T-helper 17 cell (primary cell): ENCODE data around the gene ITGA11. TPM values are rescaled to one million over a fixed set of nuclear protein-coding genes. Genes with fewer than 3 reads are reported as not detected.
A peak's percentile ranks its signal among the peaks of the same experiment; 100 is the strongest.

ENCODE experiments used
- ATAC-seq: fragments of 150-1000 bp; cut with Tn5 transposase; 2 replicates; pipeline ENCODE4 v1.10.0; 2021; ENCODE audit warnings: mild to moderate bottlenecking, moderate library complexity
- DNase-seq, 3 donors: peaks; one replicate each; pipeline versions ENCODE4 v3.0.0 to v3.0.0-alpha.2; 2020 to 2021
- H3K9me3 ChIP-seq: one replicate; pipeline ENCODE4 v1.7.0; 2013; ENCODE audit warnings: low read length, mild to moderate bottlenecking; ENCODE audit not compliant: control insufficient read depth, poor library complexity, severe bottlenecking
- H3K27ac Mint-ChIP-seq: one replicate; pipeline ENCODE4 v1.8.0; 2022; ENCODE audit warnings: mild to moderate bottlenecking, moderate library complexity, mixed read lengths
- H3K27me3 Mint-ChIP-seq: one replicate; pipeline ENCODE4 v1.8.0; 2022; ENCODE audit warnings: mixed read lengths
- H3K36me3 Mint-ChIP-seq: one replicate; pipeline ENCODE4 v1.8.0; 2022; ENCODE audit warnings: low read depth, mixed read lengths
- H3K4me1 Mint-ChIP-seq: one replicate; pipeline ENCODE4 v1.8.0; 2022; ENCODE audit warnings: mild to moderate bottlenecking, mixed read lengths
- H3K4me3 Mint-ChIP-seq: one replicate; pipeline ENCODE4 v1.8.0; 2022; ENCODE audit warnings: mild to moderate bottlenecking, moderate library complexity, mixed read lengths
- total RNA-seq, 4 donors: library from RNA in 2 of 4; stranded (reverse) in 2 of 4; gene quantifications; one replicate each; pipeline ENCODE4 v1.2.3 and lab custom pipeline; 2022 to 2026

The ITGA11 gene
- total RNA-seq, 2 donors from 2014 or later, result 0.17 TPM; not detected in 1

DNA sequence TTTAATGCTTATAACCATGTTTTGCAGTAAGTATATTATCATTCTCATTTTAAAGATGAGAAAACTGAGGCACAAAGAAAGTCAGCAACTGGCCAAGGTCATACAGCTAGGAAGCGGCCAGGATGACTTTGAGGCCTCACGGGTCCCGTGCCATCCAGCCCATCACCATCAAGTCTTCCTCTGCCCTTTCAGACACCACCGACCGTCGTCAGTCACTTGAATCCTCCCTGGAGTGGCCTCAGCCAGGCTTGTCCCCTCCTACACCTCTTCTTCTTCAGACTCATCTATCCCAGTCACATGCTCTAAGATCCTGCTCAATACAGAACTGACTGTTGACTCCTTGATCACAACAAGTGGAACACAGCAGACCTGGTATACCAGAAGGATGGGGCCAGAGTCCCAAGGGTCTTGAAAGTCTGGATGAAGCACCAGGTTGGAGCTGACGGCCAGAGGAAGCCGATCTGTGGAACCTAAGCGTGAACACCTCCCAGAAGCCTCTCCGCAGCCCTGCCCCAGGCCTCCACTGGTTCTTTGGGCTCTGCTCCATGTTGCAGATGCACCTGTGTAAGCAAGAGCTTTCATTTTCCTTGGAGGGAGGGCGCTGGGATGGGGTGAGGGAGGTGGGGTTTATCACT lies 22.1 kb downstream of the ITGA11 start:
- Mint-ChIP-seq H3K27ac (no peak overlapping the region), H3K27me3 (peaks cover 6% of the 10 kb centered on the region), H3K4me1 (no peaks in the 10 kb centered on the region), H3K4me3 (no peak overlapping the region), H3K36me3 (no peaks in the 10 kb centered on the region)
- DNase-seq (no peak), ATAC-seq (no peak)
- H3K9me3 ChIP-seq, result no peaks in the 10 kb centered on the region

DNA sequence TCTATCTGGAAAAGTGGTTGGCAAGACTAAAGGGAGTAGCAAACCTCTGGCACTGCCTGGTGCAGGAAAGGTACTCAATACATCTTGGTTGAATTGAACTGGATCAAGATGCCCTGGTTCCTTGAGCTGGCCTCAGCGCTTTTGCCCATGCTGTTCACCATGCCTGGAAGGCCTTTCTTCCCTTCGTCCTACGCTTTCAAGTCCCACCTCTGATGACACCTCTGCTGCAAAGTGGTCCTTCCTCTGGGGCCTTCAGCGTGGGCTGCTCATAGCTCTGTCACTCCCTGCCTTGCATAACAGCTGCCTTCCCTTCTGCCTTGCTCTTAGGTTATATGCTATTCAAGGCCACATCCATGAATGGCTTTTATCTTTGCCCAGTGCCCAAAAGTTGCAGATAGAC lies 23.0 kb downstream of the ITGA11 start:
- ATAC-seq (no peak), DNase-seq (no peak)
- no peak overlapping the region for H3K27ac Mint-ChIP-seq
- no peaks in the 10 kb centered on the region for H3K9me3 ChIP-seq
- H3K27me3 Mint-ChIP-seq, result peaks cover 6% of the 10 kb centered on the region
- H3K4me1 Mint-ChIP-seq, result no peaks in the 10 kb centered on the region
- H3K4me3 Mint-ChIP-seq, result peak overlapping the region; percentile 67
- H3K36me3 Mint-ChIP-seq, result no peaks in the 10 kb centered on the region

DNA sequence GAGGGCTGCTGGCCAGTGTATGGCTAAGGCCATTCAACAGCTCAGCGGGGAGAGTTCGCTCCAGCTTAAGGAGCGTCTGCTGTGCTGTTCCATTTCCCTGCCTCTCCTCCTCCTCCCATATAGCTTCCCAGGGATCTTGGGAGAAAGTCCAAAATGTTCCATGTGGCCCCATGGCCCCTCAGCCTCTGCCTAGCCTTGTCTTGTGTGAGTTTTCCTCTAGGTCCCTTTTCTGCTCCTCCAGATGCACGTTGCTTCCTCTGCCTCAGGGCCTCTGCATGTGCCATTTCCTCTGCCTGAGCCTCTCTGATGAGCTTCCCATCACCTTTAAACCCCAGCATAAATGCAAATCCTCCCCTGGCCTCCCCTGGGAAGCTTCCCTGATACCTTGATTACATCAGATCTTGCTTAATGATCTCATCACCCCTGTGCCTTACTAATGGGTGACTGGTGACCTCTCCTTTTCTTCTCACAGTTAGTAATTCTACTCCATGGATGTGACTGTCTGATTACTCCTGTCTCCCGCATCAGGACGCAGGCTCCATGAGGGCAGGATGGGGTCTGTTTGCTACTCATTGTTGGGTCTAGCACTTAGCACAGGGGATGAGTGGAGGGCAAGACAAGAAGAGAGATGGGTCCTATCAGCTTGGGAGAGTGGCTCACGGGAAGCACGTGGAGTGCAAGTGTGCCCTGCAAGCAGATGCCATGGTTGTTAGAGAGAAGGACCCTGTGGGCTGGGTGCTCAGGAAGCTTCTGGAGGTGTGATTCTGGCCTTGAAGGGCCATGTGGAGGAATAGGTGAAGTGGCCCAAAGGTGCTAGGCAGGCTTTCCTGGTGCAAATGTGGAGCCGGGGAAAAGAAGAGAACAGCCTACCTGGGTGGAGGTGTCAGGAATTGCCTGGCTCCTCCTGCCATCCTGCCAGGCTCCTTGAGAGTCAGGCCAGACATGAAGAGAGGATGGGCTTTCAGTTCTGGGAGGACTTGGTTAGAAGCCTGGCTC lies 23.8 kb downstream of the ITGA11 start:
- H3K4me3 Mint-ChIP-seq, result peak overlapping the region; percentile 42
- no peaks in the 10 kb centered on the region for H3K9me3 ChIP-seq
- ATAC-seq, result no peak
- peaks cover 6% of the 10 kb centered on the region for H3K27me3 Mint-ChIP-seq
- H3K27ac Mint-ChIP-seq, result no peak overlapping the region
- H3K4me1 Mint-ChIP-seq, result no peaks in the 10 kb centered on the region
- no peaks in the 10 kb centered on the region for H3K36me3 Mint-ChIP-seq
- no peak for DNase-seq

DNA sequence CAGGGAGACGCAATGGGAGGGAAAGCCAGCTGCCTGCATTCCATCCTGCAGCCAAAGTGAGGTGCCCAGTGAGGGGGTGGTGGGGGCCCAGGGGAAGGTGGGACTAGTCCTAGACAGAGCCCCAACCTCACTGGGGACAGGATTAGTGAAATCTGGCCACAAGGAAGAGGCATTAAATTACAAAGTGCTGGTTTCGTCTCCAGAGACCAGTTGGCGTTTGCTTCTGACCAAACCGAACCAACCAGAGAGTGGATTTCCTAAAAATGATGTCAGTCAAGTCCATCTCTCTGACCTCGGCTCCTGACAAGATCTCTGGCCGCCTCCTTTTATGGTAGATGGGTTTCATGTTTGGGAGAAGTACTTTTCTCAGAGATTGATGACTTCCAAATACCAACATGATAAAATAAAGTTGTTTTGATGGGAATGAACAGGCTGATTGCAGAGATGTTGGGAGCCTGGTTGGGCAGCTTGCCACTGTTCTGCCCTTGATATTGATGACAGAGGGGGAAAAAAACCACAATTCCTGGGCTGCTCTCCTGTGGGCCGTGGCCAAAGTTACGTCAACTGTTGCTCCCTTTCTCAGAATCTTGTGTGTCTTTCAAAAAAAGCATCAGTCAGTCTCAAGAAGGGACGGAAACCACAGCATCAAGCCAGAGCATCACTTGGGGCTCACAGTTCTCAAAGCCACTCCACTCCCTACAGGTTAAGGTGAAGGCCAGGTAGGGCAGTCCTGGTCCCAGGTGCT lies 24.6 kb downstream of the ITGA11 start:
- H3K4me1 Mint-ChIP-seq, result no peaks in the 10 kb centered on the region
- H3K27me3 Mint-ChIP-seq, result peaks cover 6% of the 10 kb centered on the region
- no peak for ATAC-seq
- DNase-seq, result no peak
- H3K27ac Mint-ChIP-seq, result no peak overlapping the region
- no peak overlapping the region for H3K4me3 Mint-ChIP-seq
- H3K9me3 ChIP-seq, result no peaks in the 10 kb centered on the region
- no peaks in the 10 kb centered on the region for H3K36me3 Mint-ChIP-seq

DNA sequence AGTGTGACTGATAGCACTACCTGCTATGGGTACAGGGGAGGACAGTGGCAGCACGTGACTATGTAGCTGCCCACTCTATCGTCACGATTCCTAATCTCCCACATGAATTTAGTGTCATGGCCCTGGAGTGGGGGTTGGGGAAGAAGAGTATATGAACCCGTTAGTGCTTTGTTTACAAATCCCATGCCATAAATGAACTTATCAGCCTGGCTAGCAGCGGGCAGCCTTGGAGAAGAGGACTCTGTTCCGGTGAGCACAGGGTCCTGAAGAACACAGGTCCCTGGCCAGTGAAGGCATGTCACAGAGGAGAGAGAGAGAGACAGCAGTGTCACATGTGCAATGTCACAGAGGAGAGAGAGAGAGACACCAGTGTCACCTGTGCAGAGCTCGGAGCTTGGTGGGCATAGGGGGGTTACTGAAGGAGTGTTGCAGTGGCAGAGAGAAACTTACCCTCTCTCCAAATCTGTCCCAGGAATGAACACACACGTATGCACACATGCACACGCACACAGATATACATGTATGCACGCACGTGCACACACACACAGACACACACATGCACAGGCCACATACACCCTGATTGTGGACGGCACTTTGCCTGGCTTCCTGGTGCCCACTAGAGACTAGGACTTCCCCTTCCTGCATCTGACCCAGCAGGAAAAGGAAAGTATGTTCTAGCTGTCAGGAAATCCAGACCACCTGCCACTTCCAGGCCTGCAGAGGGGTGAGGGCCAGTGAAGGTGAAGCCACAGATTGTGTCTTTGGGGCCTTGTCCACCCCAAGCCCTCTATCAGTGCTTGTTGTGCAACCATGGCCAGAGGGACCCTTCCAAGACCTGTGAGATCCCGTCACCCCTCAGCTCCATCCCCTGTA lies 26.3 kb downstream of the ITGA11 start:
- ATAC-seq (no peak), DNase-seq (no peak)
- H3K27me3 Mint-ChIP-seq, result peaks cover 6% of the 10 kb centered on the region

DNA sequence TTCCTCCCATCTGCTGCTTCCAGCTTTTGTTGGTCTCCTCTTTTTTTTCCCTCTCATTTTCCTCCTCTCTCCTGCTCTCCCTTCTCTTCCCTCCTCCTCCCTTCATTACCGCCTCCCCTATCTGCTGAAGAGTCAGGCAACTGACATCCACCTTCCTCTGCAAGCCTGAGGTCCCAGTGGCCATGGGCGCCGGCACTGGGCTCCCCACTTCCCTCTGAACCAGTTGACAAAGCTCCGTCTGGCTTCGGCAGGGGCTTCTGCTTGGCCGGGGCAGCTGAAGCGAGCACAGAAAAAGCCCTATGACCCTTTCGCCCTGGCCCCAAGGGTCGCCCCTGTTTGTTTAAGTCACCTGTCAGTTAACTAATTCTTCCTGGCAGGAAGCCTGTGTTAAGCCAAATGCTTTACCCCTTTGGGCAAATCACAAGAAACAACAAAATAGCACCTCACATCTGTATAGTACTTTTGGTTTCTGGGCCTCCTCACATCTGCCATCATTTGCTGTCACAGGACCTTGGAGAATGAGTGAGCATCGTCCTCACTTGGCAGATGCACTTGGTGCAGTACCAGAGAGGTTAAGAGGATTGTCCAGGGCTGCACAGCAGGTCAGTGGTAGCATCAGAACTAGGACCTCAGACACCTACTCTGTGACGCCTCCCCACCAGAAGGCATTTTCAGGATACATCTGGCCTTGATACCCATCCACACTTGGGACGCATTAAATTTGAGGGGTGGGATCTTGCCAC lies 27.7 kb downstream of the ITGA11 start:
- Mint-ChIP-seq H3K27me3 (peaks cover 6% of the 10 kb centered on the region), H3K27ac (no peak overlapping the region), H3K36me3 (no peaks in the 10 kb centered on the region), H3K4me3 (no peak overlapping the region), H3K4me1 (no peaks in the 10 kb centered on the region)
- ATAC-seq, result no peak
- no peaks in the 10 kb centered on the region for H3K9me3 ChIP-seq
- DNase-seq, result no peak

More for the DNA sequence above, 26.3 kb downstream of the ITGA11 start:
- H3K9me3 ChIP-seq, result no peaks in the 10 kb centered on the region
- H3K36me3 Mint-ChIP-seq, result no peaks in the 10 kb centered on the region
- H3K4me1 Mint-ChIP-seq, result no peaks in the 10 kb centered on the region
- no peak overlapping the region for H3K27ac Mint-ChIP-seq
- no peak overlapping the region for H3K4me3 Mint-ChIP-seq

DNA sequence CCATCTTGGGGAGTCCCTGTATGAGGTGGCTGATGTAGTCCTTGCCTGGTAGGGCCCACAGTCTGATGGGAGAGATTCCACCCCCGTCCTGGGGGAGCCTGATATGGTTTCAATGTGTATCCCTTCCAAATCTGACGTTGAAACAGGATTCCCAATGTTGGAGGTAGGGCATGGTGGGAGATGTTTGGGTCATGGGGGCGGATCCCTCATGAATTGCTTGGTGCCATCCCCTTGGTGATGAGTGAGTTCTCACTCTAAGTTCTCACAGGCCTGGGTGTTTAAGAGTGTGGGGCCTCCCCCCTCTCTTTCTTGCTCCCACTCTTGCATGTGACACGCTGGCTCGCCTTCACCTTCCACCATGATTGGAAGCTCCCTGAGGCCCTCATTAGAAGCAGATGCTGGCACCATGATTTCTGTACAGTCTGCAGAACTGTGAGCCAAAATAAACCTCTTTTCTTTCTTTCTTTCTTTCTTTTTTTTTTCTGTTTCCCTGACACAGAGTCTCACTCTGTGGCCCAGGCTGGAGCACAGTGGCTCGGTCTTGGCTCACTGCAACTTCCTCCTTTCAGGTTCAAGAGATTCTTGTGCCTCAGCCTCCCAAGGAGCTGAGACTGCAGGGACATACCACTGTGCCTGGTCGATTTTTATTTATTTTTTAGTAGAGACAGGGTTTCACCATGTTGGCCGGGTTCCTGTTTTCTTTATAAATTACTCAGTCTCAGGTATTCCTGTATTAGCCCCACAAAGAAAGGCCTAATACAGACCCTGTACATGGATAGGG lies 28.6 kb downstream of the ITGA11 start:
- no peaks in the 10 kb centered on the region for H3K9me3 ChIP-seq
- Mint-ChIP-seq H3K4me1 (no peaks in the 10 kb centered on the region), H3K4me3 (no peak overlapping the region), H3K36me3 (no peaks in the 10 kb centered on the region), H3K27ac (no peak overlapping the region), H3K27me3 (peaks cover 4% of the 10 kb centered on the region)
- ATAC-seq, result no peak
- no peak for DNase-seq

DNA sequence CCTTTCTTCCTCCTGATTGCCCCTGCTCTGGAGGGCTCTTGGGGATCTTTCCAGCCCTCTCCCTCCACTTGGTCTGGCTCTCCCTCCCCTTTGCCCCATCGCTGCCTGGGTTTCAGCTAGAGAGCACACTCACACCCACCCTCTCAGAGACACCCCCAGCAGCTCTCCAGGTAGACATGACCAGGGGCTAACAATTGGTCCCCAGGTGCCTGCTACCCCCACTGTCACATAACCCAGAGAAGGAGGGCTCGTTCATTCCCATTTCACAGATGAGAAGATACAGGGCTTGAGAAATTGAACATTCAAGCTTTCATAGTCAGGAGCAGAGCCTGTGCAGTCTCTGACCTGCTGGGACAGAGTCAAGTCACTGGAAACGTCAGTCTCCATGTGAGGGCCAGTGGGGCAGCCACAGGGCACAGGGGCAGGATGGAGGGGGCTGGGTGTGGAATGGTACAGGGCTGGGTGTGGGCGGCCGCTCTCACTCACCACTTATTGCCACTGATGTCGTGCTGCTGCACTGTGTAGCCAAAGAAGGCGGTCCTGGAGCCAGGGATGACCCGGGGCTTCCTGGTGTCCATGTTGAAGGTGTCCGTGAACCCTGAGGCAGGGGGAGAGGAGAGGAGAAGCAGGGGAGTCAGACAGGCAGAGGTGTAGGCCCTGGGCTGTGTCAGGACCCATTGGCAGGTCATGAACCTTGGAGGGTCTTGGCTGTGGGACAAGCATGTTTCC lies 29.4 kb downstream of the ITGA11 start:
- Mint-ChIP-seq H3K4me1 (no peaks in the 10 kb centered on the region), H3K4me3 (no peak overlapping the region), H3K27ac (no peak overlapping the region), H3K36me3 (no peaks in the 10 kb centered on the region), H3K27me3 (no peaks in the 10 kb centered on the region)
- no peaks in the 10 kb centered on the region for H3K9me3 ChIP-seq
- DNase-seq (no peak), ATAC-seq (no peak)

DNA sequence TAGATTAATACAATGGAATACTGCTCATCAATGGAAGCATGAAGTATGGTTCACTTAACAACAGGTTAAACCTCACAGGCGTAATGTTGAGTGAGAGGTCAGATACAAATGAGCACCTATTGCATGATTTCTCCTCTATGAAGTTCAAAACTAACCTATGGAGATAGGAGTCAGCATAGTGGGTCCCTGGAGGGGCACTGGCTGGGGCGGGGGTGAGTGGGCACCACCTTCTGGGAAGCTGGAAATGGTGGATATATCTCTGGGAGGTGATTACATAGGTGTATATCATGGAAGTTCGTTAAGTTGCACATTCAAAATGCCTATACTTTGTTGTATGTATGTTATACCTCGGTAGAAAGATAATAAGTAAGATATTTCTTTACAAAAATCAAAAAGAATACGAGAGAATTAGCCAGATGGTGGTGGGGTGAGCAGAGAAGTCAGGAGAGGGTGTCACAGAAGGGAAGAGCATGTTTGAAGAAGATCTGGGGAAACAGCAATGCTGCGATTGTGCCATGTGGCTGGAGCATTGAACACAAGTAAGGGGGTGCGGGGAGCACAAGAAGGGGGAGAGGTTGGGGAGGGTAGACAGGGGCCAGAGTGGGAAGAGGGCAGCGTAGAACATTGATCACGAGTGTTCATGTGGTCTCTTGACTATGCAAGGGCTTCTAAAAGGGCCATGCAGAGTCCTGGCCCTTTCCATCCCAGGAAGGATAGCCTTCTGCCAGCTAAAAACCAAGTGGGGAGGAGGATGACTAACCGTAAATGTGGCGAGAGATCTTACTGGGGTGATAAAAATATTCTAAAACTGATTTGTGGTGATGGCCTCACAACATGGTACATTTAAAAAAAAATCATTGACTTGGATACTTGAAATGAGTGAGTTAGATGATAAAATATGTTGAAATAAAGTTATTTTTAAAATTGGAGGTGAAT lies 30.2 kb downstream of the ITGA11 start:
- Mint-ChIP-seq H3K36me3 (no peaks in the 10 kb centered on the region), H3K4me1 (no peaks in the 10 kb centered on the region), H3K4me3 (no peak overlapping the region), H3K27me3 (no peaks in the 10 kb centered on the region), H3K27ac (no peak overlapping the region)
- no peaks in the 10 kb centered on the region for H3K9me3 ChIP-seq
- ATAC-seq (no peak), DNase-seq (no peak)

DNA sequence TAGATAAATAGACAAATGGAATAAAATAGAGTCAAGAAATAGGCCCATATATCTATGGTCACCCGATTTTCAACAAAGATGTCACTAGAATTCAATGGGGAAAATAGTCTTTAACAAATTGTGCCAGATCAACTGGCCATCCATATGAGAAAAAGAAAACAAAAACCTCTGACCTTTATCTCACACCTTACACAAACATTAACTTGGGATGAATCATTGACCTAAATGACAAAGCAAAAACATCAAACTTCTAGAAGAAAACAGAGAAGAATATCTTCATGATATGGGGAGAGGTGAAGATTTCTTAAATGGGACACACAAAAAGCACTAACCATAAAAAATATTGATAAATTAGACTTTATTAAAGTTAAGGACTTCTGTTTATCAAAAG lies 31.9 kb downstream of the ITGA11 start:
- no peak for ATAC-seq

More for the DNA sequence above, 31.9 kb downstream of the ITGA11 start:
- Mint-ChIP-seq H3K36me3 (peaks cover 2% of the 10 kb centered on the region), H3K27ac (no peak overlapping the region), H3K4me3 (no peak overlapping the region), H3K4me1 (no peaks in the 10 kb centered on the region), H3K27me3 (peaks cover 3% of the 10 kb centered on the region)
- H3K9me3 ChIP-seq, result no peaks in the 10 kb centered on the region
- DNase-seq, result no peak
